ENCODE measurements around the gene F13B. TPM values are rescaled to one million over a fixed set of nuclear protein-coding genes. Genes with fewer than 3 reads are reported as not detected.

The F13B gene
- total RNA-seq, 1 experiment from 2014 or later: not detected

DNA sequence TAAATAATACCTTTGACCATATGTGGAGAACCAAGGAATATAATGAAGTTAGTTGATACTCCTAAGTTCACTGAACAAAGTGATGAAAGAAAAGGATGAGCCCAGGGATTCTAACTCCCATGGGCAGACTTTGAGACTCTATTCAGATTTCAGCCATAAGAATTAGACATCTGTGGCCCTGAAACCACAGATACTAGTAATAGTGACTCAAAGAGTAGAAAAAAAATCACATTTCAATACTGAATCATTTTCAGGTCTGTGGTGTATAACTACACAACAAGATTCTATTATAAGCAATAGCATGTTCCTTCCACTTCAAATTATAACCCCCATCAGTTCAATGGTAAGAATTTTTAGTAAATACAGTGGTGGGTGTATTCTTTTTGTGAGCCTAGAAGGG is 16.4 kb upstream of the F13B start:
- H3K9me3 ChIP-seq (ENCODE audit: control insufficient read depth in 1 of 2, insufficient read depth in 1 of 2, low read depth in 1 of 2, low read length in 2 of 2): peaks cover 0 to 5% of the 10 kb centered on the region in 2 experiments; a peak in 1 of 4 replicates
- intact Hi-C loops (cut with micrococcal nuclease): no loop called here
- H2AFZ ChIP-seq (ENCODE audit: low read depth, low read length, poor library complexity, severe bottlenecking): no peak overlapping the region
- H3K36me3 ChIP-seq (ENCODE audit: control insufficient read depth in 1 of 2, insufficient read depth in 2 of 2, low read length in 2 of 2): peaks cover 31 to 34% of the 10 kb centered on the region in 2 experiments
- no peak for DNase-seq (ENCODE audit: low read depth, low spot score)
- TF ChIP-seq ZNF274 (IDR thresholded peaks at IDR 0.05; ENCODE audit: low read depth, low read length): no peak
- no peak for TF ChIP-seq REST (IDR thresholded peaks at IDR 0.05; ENCODE audit: low read depth)
- TF ChIP-seq TCF7L2 (IDR thresholded peaks at IDR 0.05; ENCODE audit: borderline replicate concordance, extremely low read depth, insufficient read depth, insufficient read length): no peak
- no peak for TF ChIP-seq SIN3A (IDR thresholded peaks at IDR 0.05; ENCODE audit: low read depth)
- TF ChIP-seq, protein P1, sequence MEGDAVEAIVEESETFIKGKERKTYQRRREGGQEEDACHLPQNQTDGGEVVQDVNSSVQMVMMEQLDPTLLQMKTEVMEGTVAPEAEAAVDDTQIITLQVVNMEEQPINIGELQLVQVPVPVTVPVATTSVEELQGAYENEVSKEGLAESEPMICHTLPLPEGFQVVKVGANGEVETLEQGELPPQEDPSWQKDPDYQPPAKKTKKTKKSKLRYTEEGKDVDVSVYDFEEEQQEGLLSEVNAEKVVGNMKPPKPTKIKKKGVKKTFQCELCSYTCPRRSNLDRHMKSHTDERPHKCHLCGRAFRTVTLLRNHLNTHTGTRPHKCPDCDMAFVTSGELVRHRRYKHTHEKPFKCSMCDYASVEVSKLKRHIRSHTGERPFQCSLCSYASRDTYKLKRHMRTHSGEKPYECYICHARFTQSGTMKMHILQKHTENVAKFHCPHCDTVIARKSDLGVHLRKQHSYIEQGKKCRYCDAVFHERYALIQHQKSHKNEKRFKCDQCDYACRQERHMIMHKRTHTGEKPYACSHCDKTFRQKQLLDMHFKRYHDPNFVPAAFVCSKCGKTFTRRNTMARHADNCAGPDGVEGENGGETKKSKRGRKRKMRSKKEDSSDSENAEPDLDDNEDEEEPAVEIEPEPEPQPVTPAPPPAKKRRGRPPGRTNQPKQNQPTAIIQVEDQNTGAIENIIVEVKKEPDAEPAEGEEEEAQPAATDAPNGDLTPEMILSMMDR (IDR thresholded peaks at IDR 0.05 in 2 of 3, conservative IDR thresholded peaks at IDR 0.05 in 1 of 3; ENCODE audit: borderline replicate concordance in 1 of 3, insufficient read depth in 1 of 3, low read depth in 2 of 3, low read length in 2 of 3): no peak
- no peak for TF ChIP-seq SP1 (IDR thresholded peaks at IDR 0.05; ENCODE audit: low read depth)
- TF ChIP-seq SRF (IDR thresholded peaks at IDR 0.05; ENCODE audit: low read depth): no peak
- no peak for TF ChIP-seq RAD21 (IDR thresholded peaks at IDR 0.05; ENCODE audit: low read depth)
- BruUV-seq (replicated peaks): no TSS peak
- POLR2A ChIA-PET: no interaction called here
- CTCF ChIA-PET: no interaction called here
- H3K4me1 ChIP-seq (ENCODE audit: control insufficient read depth in 1 of 2, insufficient read depth in 2 of 2, low read length in 2 of 2): no peaks in the 10 kb centered on the region
- no peaks in the 10 kb centered on the region for H4K20me1 ChIP-seq (ENCODE audit: insufficient read depth)
- no peak overlapping the region for H3K27ac ChIP-seq (ENCODE audit: low read depth, low read length)
- no peak overlapping the region for H3K4me3 ChIP-seq (replicated peaks in 1 of 2; ENCODE audit: low read depth in 1 of 2, low read length in 2 of 2)
- no peak overlapping the region for H3K4me2 ChIP-seq (ENCODE audit: low read length)
- H3K79me2 ChIP-seq (ENCODE audit: insufficient read depth, low read length): no peaks in the 10 kb centered on the region
- RAD21 ChIA-PET (ENCODE audit: low non-redundant PET in 1 of 2, low total read pairs in 2 of 2, uncharacterized antibody in 2 of 2, unreplicated experiment in 2 of 2): no interaction called here
- H3K27me3 ChIP-seq (ENCODE audit: insufficient read depth, low read length): no peaks in the 10 kb centered on the region
- ATAC-seq: no peak
- H3K9me2 ChIP-seq (ENCODE audit: insufficient read depth): no peaks in the 10 kb centered on the region
- H3K9ac ChIP-seq (ENCODE audit: low read length): no peak overlapping the region

Measured in HCT116 (cell line).